Fibroblast of mammary gland (primary cell): ENCODE measurements around the gene ARHGEF10L.

Source experiments
- DNase-seq: peaks from one replicate; pipeline ENCODE4 v3.0.0-alpha.2; 2010; ENCODE audit warnings: low read depth
- H3K4me3 ChIP-seq: 2 replicates; pipeline ENCODE4 v1.5.1; 2011; ENCODE audit warnings: low read depth, mild to moderate bottlenecking, low read length, moderate library complexity; ENCODE audit not compliant: control insufficient read depth
- CTCF ChIP-seq: conservative IDR thresholded peaks from 2 replicates; pipeline ENCODE4 v1.5.1; 2011; ENCODE audit warnings: low read depth, low read length, inconsistent platforms; ENCODE audit not compliant: control insufficient read depth, insufficient read depth

ARHGEF10L gene

DNA sequence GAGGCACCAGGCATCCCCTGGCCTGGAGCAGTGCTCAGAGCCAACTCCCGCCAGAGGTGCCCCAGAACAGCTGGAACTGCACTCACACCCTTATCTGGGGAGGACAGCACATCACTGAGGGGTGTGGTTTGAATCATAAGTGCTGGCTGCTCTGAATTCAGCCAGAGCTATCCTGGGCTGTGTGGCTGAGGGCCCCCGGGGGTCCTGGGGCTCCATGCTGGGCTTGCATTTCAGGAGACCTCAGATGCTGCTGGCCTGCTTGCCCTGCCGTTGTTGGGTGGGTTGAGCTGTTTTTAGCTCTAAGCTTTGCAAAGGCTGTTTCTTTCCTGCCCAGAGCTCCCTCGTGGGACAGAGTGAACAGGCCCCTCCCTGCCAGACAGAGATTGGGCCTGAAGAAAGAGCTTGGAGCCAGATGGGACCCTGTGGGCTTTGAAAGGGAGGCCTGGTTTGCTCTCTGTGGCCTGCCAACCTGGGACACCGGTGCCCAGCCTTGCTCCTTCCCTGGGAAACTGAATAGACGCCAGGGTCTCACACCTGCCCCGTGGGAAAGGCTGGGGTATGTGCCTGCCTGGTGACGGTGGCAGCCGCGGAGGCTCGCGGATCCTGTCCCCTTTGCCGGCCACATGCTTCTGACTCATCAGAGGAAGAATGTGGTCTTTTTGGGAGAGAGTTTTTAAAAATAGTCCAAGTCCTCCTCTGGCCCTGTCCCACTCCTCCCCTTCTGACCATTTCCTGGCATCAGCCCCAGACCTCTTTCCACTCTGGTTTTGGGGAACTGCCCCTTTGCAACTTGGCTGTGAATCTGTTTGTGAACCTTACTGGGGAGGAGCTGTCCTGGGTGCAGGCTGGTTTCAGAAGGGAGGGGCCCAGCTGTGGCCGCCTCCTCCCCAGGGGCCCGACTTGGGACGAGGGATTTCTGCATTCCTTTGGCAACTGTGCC lies 30.0 kb downstream of the ARHGEF10L start:
- DNase-seq: peak; percentile 91
- TF ChIP-seq CTCF: no peak
- H3K4me3 ChIP-seq: no peak overlapping the region

GRCh38 chr1:17570228-17570627 lies 30.7 kb downstream of the ARHGEF10L start:
- H3K4me3 ChIP-seq: no peak overlapping the region
- TF ChIP-seq CTCF: no peak
- no peak for DNase-seq

- no peak for TF ChIP-seq CTCF
- DNase-seq: no peak
- H3K4me3 ChIP-seq: no peak overlapping the region
Observed at GRCh38 chr1:17572264-17572985, 32.9 kb downstream of the ARHGEF10L start.

DNA sequence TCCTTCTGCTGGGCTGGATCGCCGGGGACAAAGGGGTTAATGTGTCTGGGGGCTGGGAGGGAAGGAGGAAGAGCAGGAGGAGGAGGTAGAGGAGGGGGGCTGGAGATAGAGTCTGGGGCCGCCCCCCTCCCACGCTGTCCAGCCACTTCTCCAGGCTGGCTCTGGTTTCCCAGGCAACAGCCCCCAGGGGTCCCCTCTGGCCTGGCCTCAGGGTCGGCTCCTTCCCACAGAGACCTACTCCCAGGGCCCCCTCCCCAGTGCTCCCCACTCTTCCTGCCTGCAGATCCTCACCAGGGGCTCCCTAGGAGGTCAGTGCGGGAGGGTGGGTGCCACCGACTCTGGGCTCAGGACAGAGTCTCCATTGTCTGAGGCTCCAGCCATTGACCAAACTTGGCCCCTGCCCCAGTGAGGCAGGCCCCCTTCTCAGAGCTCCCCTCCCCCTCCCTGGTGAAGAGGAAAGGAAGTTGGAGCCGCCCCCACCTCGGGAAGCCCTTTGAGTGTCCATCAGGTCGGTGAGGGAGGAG lies 34.1 kb downstream of the ARHGEF10L start:
- DNase-seq: no peak
- no peak overlapping the region for H3K4me3 ChIP-seq
- TF ChIP-seq CTCF: no peak

DNA sequence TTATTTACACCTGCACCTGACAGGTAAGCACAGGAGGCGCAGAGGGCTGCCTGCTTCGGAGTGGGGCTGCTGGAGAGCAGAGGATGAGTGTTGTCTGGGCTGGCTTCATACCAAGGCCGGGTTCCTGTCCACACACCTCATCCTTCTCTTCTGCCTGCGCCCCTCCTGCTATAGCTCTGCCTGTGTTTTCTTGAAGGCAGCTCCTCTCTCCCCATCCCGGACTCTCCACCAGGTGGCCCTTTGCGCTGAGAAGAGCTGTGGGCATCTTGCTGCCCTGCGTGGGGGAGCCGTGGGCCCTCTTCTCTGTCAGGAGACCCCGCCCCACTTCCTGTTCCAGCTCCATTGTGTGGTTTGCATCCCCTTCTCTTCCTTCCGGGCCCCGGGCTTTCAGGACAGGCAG lies 35.0 kb downstream of the ARHGEF10L start:
- no peak for TF ChIP-seq CTCF
- DNase-seq: no peak

DNA sequence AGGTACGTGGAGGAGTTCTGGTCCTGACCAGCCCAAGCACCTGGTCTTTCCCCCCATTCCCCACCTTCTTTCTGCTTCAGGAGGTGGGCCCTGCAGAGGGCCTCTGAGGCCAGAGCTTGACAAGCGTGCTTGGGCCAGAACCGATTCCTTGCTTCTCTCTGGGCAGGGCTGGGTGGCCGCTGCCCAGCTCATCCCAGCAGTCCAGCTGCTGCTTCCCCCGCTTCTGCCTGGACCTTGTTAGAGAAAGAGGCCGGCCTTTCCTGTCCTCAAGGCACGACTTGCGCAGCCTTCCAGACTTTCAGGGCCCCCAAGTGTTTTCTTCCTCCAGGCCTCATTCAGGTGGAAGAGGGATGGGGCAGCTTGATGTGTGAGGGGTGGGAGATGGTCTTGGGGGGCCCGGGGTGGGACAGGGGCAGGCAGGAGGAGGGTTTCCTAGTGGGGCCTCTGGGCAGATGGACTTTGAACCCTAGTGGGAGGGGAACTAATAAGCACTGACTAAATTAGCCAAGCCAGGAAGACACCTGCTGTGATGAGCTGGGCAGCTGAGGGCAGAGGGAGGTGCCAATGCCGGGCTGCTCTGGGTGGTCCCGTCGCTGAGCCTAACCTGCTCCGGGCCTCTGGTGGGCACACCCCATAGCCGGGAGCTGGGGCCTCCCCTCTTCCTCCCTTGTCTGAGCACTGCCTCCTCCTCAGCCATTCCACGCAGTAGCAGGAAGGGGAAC lies 36.5 kb downstream of the ARHGEF10L start:
- H3K4me3 ChIP-seq: no peak overlapping the region
- no peak for TF ChIP-seq CTCF
- no peak for DNase-seq

More for the DNA sequence above, 35.0 kb downstream of the ARHGEF10L start:
- no peak overlapping the region for H3K4me3 ChIP-seq
